Iris pigment epithelial cell (primary cell): ENCODE data around the gene RANGRF.

ENCODE experiments used
- DNase-seq: peaks from one replicate; pipeline ENCODE4 v3.0.0-alpha.2; 2011; ENCODE audit warnings: low read depth

The RANGRF gene

DNA sequence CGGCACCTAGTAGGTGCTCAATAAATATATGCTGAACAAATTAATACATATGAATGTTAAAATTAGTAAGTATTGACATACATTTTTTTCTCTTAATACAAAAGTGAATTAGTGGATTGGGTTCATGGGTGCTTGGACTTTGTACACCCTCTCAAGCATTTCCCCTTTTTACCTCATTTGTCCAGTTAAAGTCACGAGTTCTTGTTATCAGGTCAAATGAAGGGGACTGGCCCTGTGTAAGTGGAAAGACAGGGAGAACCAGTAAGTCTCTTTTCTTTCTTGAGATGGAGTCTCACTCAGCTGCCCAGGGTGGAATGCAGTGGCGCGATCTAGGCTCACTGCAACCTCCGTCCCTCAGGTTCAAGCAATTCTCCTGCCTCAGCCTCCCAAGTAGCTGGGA lies 13.7 kb upstream of the RANGRF start:
- DNase-seq, result no peak

DNA sequence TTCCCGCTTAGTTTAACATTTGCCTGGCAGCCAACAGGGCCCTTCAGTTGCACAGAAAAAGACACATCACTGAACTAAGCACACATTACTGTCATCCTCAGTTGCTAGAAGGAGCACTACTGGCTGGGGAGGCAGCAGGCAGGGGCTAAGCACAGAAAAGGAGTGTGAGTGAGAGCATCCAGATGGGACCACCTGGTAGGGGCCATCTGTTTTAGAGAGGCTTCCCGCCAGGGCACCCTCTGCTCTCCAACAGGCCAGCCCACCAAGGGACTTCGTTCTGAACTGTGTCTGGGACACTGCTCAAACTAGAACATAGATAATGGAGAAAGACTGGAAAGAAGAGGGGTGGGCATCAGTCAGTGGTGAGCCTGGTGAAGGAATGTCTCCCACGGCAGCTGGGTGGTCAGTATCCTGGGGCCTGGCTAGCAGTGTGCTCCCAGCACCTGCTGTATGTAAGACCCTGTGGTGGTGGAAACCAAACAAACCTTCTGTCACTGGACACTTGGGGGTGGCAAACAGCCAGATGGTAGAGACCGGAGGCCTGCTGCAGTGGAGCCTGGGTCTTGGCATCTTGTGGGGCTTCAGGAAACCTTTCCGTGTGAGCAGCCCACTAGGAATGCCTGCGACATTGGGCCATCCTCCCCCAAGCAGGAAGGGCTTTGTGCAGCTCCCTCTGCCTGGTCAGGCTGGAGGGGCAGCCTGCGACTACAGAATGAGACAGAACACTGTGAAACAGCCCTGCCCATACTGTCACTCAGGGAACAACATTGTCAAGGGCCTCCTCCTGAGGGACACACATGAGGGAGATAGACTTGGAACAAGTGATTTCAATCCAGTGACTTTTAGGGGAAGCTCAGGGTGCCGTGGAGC lies 12.8 kb upstream of the RANGRF start:
- no peak for DNase-seq

GRCh38 chr17:8277317-8277716 lies 11.2 kb upstream of the RANGRF start:
- DNase-seq, result no peak

GRCh38 chr17:8282345-8282744 lies 6.1 kb upstream of the RANGRF start:
- DNase-seq, result no peak

DNA sequence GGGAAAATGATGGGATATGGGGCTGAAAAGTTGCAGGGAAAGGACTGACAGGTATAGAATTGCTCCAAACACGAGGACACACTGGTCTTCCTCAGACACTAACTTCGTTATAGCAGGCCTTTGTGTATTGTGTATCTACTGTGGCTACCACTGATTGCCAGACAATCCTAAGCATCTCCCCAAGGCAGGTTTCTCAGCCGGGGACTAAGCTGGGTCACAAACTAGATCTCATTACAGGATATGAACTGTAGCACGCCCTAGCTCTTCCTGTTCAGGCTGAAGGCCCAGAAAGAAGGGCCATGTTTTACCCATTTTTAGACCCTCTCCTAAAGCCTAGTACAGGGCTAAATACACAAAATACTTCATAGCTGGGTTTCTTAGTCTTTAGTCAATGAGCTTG lies 5.1 kb upstream of the RANGRF start:
- DNase-seq, result peak; percentile 8

- no peak for DNase-seq
These were observed 4.3 kb upstream of the RANGRF start for GRCh38 chr17:8284126-8284525.

DNA sequence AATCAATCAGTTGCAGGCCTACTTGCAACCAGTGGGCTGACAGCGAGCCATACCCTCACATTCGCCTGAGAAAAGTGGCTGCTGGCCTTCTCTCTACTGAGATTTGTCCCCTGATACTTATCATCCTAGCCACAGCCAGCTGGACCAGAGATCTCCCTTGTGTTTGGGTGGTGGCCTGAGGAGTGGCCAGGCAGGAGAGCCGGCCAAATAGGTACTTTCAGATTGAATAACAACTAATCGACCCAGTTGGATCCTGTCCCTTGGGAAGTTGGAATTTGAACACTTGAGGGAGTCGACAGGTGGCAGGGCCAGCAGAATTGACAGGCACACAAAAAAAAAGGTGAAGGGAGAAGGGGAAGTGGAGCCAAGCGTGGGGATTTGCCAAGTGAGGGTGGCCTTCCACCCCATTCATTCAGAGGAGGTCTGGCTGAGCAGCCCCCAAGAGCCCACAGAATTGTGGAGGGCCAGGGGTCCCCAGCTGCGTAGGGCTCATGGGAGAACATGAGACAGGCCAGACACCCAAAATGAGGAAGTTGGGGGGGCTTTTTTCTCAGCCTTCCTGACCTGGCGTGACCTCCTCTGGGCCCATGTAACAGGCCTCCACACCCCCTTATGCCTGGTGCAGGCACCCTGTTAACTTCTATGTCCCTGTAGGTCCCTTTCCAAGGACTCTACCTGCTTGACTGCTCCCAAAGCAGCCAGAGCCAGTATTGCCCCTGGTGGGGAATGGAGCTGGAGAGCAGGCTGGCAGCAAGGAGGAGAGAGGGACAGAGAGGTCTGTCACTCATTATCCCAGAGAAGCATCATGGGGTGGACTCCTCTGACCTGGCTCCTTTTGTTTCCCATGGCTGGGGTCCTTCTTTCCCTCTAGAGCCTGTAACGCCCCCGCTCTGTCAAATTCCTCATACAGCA lies 2.9 kb upstream of the RANGRF start:
- no peak for DNase-seq

- DNase-seq, result no peak
These were observed 677 bp upstream of the RANGRF start for GRCh38 chr17:8287651-8288335.

DNA sequence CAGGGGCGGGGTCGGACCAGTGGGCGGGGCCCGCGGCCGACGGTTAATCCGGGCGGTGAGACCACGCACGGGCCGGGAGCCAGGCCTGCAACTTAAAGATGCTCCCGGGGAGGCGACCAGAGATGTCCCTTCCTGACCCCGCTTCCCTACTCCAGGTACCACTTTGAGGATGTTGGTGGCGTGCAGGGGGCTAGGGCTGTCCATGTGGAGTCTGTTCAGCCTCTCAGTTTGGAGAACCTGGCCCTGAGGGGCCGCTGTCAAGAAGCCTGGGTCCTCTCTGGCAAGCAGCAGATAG lies 580 bp downstream of the RANGRF start:
- DNase-seq, result no peak

- no peak for DNase-seq
These were observed 1.6 kb downstream of the RANGRF start for GRCh38 chr17:8290043-8290442.

DNA sequence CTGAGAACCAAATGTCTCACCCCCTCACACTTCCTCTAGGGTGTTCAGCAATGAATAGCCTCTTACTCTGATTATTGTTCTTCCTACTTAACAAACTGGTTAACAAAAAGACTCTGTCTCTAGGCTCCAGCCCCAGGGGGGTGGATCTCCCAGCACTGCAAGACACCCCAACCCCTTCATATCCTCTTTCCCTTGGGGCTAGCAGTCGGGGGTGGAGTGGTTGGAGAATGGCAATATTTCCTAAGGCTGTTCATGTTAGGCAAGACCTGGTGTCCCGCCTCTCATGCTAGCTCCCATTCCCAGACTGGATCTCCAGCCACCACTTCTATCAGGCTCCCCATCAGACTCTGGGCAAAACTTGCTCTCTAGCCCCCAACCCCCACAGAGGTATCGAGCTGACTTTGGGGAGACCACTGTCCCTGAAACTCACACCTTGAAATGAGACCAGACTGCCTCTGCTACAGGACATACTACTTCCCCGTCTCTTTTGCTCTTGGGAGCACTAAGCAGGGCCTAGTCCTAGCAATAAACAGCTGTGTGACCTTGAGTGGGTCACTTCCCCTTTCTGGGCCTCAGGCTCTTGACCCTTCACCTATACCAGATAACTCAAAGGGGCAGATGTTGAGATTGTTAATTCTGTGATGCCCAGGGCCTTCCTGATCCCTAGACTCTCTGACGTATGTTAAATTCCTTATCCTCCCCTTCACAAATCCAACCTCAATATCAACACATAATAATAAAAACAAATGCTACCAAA lies 4.3 kb downstream of the RANGRF start:
- DNase-seq, result no peak

DNA sequence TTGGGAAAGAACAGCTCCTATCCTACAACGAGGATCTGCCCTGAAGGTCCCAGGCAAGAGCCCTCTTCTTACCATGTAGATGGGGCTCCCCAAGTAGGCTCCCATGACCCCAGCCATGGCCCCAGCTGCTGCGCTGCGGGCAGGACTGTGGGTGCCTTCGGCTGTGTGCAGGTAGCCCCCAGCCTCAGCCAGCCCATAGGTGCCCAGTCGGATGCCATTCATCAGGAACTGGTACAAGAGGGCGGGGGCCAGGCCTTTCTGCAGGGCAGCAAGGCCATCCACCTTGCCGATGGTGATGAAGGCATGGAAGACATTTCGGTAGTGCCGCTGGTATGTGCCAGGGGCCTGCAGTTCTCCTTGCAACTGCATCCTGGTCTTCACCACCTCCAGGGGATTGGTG lies 5.9 kb downstream of the RANGRF start:
- DNase-seq, result no peak

GRCh38 chr17:8294814-8295316 lies 6.4 kb downstream of the RANGRF start:
- DNase-seq, result no peak

GRCh38 chr17:8300226-8300625 lies 11.8 kb downstream of the RANGRF start:
- DNase-seq, result no peak

DNA sequence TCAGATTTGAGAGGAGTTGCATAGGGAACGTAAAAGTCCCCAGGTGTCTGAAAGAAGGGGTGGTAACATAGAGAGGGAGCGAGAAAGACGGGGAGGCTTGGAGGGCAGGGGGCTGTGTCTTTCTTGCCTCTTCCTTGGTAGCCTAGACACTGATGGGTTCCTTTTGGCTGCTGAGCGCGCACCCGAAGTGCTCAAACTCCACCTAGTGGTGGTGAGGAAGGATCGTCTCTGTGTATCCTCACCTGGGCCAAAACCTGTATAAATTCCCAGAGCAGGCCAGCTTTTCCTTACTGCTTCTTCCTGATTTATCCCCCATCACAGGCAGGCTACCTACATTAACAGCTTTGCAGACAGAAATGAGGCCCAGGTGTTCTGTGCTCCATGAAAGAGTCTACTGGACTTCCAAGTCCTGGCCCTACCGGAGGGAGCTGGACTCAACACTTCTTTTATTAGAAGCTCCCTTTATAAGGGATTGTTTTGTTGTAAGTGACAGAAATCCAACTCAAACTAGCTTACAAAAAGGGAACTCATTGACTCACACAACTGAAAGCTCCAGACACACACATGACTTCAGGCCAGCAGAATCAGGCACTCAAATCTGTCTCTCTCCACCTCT lies 12.3 kb downstream of the RANGRF start:
- DNase-seq, result peak; percentile 67

GRCh38 chr17:8310601-8311123 lies 22.2 kb downstream of the RANGRF start:
- no peak for DNase-seq

DNA sequence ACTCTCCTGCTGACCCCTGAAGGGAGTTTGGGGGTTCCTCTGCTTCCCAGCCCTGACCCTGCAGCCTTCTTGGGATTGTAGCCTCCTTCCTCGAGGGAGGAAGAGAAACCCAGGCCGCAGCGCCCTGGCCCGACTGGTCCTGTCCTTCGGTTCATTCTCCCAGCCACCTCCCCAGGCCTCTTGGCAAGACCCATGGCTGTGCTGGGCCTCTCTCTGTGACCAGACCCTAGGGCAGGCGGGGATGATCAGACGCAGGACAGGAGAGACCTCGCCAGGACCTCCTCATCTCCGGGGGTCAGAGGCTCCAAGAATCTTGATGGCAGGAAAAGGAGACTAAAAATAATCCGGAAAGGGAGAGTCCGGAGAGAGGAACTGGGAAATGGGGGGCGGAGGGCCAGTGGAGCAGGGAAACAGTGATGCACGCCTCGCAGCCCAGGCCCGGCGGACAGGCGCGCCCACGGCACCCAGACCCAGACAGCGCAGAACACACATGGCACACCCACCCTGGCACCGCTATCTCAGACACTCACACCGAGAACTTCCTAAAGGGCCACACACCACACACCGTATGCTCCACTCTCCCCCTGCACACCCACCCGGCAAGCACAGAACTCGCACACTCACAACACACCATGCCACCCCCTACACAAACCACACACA lies 22.8 kb downstream of the RANGRF start:
- no peak for DNase-seq

GRCh38 chr17:8312251-8312650 lies 23.8 kb downstream of the RANGRF start:
- DNase-seq, result no peak

GRCh38 chr17:8312726-8313600 lies 24.5 kb downstream of the RANGRF start:
- DNase-seq, result no peak
